Esophagus muscularis mucosa (tissue), 4 donors: ENCODE measurements around the gene PCDHGC3.

Source experiments
- EP300 ChIP-seq: sonication (generic); formaldehyde crosslinking; IDR thresholded peaks from one replicate; pipeline ENCODE4 v1.6.1; 2017; ENCODE audit warnings: antibody characterized with exemption
- POLR2A ChIP-seq: fragments of 450-650 bp; IDR thresholded peaks from one replicate; pipeline ENCODE4 v1.6.1; 2017; ENCODE audit warnings: antibody characterized with exemption, moderate library complexity, mild to moderate bottlenecking, low read depth
- TF ChIP-seq, protein P1 (sequence below), 3 experiments: fragments of 200-600 bp in 2 of 3; fragments of 450-650 bp in 1 of 3; sonication (generic) in 2 of 3; IDR thresholded peaks; one replicate each; pipeline ENCODE4 v1.5.1; 2017 to 2019; ENCODE audit warnings: antibody characterized with exemption in 3 of 3, mild to moderate bottlenecking in 2 of 3, moderate library complexity in 1 of 3

DNA sequence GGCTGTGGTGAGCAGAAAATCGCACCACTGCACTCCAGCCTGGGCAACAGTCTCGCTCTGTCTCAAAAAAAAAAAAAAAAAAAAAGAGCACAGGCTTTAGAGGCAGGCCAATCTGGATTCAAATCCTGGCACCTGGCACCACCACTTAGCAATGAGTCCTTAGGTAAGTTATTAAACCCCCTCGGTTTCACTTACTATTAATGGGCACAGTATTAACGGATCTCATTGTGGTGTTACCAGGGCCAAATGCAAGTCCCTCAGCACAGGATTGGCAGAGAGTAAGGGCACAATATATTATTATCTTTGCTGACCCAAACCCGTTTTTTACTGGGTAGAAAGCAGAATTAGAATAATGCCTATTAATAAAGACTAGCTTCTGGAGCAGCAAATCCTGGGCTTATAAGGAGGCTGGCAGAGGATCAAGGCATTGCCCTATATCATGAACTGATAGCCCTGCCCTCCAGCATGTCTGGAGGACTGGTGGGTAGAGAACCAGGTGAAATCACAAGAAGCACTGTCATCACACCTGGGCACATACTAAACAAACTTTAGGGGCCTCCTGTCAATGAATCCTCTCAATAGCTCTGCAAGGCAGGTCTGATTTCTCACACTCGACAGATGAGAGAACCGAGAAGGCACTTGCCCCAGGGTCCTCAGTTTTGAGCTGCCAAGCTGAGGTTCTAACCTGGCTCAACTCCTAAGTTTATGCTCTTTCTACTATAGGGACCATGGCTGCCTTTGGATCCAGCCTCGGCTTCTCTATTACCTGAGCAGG, 30.8 kb downstream of the PCDHGC3 start:
- TF ChIP-seq, protein P1, sequence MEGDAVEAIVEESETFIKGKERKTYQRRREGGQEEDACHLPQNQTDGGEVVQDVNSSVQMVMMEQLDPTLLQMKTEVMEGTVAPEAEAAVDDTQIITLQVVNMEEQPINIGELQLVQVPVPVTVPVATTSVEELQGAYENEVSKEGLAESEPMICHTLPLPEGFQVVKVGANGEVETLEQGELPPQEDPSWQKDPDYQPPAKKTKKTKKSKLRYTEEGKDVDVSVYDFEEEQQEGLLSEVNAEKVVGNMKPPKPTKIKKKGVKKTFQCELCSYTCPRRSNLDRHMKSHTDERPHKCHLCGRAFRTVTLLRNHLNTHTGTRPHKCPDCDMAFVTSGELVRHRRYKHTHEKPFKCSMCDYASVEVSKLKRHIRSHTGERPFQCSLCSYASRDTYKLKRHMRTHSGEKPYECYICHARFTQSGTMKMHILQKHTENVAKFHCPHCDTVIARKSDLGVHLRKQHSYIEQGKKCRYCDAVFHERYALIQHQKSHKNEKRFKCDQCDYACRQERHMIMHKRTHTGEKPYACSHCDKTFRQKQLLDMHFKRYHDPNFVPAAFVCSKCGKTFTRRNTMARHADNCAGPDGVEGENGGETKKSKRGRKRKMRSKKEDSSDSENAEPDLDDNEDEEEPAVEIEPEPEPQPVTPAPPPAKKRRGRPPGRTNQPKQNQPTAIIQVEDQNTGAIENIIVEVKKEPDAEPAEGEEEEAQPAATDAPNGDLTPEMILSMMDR (IDR thresholded peaks at IDR 0.05): no peak
- TF ChIP-seq POLR2A (no peak), EP300 (no peak)
